Liver (tissue), 3 donors: ENCODE results near the gene PLCXD3.

Experiments used
- EGR1 ChIP-seq, 2 donors: IDR thresholded peaks; 2 replicates each; pipeline ENCODE4 v1.6.1; 2016 to 2018; ENCODE audit warnings: antibody characterized with exemption in 2 of 2, low read depth in 2 of 2
- FOXA2 ChIP-seq: IDR thresholded peaks from 2 replicates; pipeline ENCODE4 v1.6.1; 2016; ENCODE audit warnings: antibody characterized with exemption
- JUND ChIP-seq, 2 donors: IDR thresholded peaks; 2 replicates each; pipeline ENCODE4 v1.6.1; 2016; ENCODE audit warnings: antibody characterized with exemption in 2 of 2
- TAF1 ChIP-seq: conservative IDR thresholded peaks from 2 replicates; pipeline ENCODE4 v1.6.1; 2016; ENCODE audit warnings: antibody characterized with exemption, mild to moderate bottlenecking
- YY1 ChIP-seq: IDR thresholded peaks from 2 replicates; pipeline ENCODE4 v1.6.1; 2016; ENCODE audit warnings: antibody characterized with exemption, mild to moderate bottlenecking
- TF ChIP-seq, protein P1 (sequence below): fragments of 150-350 bp; IDR thresholded peaks from 2 replicates; pipeline ENCODE4 v1.5.1; 2017; ENCODE audit warnings: improper control_type of control experiment, low read depth, low read length; ENCODE audit not compliant: missing input control
- TF ChIP-seq, protein P2 (sequence below): IDR thresholded peaks from 2 replicates; pipeline ENCODE4 v1.6.1; 2016; ENCODE audit warnings: antibody characterized with exemption, mild to moderate bottlenecking
- TF ChIP-seq, protein P3 (sequence below): IDR thresholded peaks from 2 replicates; pipeline ENCODE4 v1.6.1; 2016; ENCODE audit warnings: antibody characterized with exemption
- donor health status: healthy.
- donor health status: healthy.

DNA sequence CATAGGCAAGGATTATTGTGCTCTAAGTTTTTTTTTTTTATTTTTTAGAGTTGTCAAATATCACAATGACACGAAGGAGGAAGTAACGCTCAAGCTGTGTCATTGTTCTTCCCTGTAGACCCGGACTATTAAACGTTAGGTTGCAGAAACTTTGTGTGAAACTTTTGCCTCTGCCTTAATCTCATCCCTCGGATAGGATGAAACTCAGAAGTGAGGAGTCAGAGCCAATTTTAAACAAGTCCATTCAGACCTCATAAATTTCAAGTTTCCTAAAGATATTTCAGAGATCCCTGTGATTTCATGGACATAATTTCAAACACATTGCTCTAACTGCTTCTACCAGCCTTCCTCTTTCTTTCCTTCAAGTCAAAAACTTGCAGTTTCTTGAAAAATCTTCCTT, 198.3 kb downstream of the PLCXD3 start:
- TF ChIP-seq, protein P1, sequence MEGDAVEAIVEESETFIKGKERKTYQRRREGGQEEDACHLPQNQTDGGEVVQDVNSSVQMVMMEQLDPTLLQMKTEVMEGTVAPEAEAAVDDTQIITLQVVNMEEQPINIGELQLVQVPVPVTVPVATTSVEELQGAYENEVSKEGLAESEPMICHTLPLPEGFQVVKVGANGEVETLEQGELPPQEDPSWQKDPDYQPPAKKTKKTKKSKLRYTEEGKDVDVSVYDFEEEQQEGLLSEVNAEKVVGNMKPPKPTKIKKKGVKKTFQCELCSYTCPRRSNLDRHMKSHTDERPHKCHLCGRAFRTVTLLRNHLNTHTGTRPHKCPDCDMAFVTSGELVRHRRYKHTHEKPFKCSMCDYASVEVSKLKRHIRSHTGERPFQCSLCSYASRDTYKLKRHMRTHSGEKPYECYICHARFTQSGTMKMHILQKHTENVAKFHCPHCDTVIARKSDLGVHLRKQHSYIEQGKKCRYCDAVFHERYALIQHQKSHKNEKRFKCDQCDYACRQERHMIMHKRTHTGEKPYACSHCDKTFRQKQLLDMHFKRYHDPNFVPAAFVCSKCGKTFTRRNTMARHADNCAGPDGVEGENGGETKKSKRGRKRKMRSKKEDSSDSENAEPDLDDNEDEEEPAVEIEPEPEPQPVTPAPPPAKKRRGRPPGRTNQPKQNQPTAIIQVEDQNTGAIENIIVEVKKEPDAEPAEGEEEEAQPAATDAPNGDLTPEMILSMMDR, result no peak
- TF ChIP-seq, protein P2, sequence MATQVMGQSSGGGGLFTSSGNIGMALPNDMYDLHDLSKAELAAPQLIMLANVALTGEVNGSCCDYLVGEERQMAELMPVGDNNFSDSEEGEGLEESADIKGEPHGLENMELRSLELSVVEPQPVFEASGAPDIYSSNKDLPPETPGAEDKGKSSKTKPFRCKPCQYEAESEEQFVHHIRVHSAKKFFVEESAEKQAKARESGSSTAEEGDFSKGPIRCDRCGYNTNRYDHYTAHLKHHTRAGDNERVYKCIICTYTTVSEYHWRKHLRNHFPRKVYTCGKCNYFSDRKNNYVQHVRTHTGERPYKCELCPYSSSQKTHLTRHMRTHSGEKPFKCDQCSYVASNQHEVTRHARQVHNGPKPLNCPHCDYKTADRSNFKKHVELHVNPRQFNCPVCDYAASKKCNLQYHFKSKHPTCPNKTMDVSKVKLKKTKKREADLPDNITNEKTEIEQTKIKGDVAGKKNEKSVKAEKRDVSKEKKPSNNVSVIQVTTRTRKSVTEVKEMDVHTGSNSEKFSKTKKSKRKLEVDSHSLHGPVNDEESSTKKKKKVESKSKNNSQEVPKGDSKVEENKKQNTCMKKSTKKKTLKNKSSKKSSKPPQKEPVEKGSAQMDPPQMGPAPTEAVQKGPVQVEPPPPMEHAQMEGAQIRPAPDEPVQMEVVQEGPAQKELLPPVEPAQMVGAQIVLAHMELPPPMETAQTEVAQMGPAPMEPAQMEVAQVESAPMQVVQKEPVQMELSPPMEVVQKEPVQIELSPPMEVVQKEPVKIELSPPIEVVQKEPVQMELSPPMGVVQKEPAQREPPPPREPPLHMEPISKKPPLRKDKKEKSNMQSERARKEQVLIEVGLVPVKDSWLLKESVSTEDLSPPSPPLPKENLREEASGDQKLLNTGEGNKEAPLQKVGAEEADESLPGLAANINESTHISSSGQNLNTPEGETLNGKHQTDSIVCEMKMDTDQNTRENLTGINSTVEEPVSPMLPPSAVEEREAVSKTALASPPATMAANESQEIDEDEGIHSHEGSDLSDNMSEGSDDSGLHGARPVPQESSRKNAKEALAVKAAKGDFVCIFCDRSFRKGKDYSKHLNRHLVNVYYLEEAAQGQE, result no peak
- TF ChIP-seq YY1 (no peak), FOXA2 (no peak), TAF1 (no peak), JUND (IDR thresholded peaks at IDR 0.05) (no peak), EGR1 (IDR thresholded peaks at IDR 0.05; ENCODE audit: low read depth in 2 of 2) (no peak)
- TF ChIP-seq, protein P3, sequence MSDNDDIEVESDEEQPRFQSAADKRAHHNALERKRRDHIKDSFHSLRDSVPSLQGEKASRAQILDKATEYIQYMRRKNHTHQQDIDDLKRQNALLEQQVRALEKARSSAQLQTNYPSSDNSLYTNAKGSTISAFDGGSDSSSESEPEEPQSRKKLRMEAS, result no peak
